ENCODE measurements around the gene SYNGR4.
A peak's percentile ranks its signal among the peaks of the same experiment; 100 is the strongest.

SYNGR4 gene

GRCh38 chr19:48348737-48349136 is 15.4 kb upstream of the SYNGR4 start:
- H3K4me3 ChIP-seq (ENCODE audit: control insufficient read depth, low read depth, low read length), result no peak overlapping the region
- no peak for TF ChIP-seq CTCF (IDR thresholded peaks at IDR 0.05; ENCODE audit: control insufficient read depth, insufficient read depth, low read depth, low read length, missing control alignments)
- no peak for DNase-seq (ENCODE audit: low read depth)

GRCh38 chr19:48350856-48351255 is 13.3 kb upstream of the SYNGR4 start:
- DNase-seq (ENCODE audit: low read depth), result no peak
- no peak overlapping the region for H3K4me3 ChIP-seq (ENCODE audit: control insufficient read depth, low read depth, low read length)
- TF ChIP-seq CTCF (IDR thresholded peaks at IDR 0.05; ENCODE audit: control insufficient read depth, insufficient read depth, low read depth, low read length, missing control alignments), result no peak

GRCh38 chr19:48351341-48351752 is 12.8 kb upstream of the SYNGR4 start:
- no peak for DNase-seq (ENCODE audit: low read depth)
- no peak overlapping the region for H3K4me3 ChIP-seq (ENCODE audit: control insufficient read depth, low read depth, low read length)
- TF ChIP-seq CTCF (IDR thresholded peaks at IDR 0.05; ENCODE audit: control insufficient read depth, insufficient read depth, low read depth, low read length, missing control alignments), result peak; percentile 81

GRCh38 chr19:48353677-48354076 is 10.5 kb upstream of the SYNGR4 start:
- H3K4me3 ChIP-seq (ENCODE audit: control insufficient read depth, low read depth, low read length), result no peak overlapping the region
- no peak for TF ChIP-seq CTCF (IDR thresholded peaks at IDR 0.05; ENCODE audit: control insufficient read depth, insufficient read depth, low read depth, low read length, missing control alignments)
- DNase-seq (ENCODE audit: low read depth), result no peak

GRCh38 chr19:48354332-48354992 is 9.7 kb upstream of the SYNGR4 start:
- TF ChIP-seq CTCF (IDR thresholded peaks at IDR 0.05; ENCODE audit: control insufficient read depth, insufficient read depth, low read depth, low read length, missing control alignments), result no peak
- no peak for DNase-seq (ENCODE audit: low read depth)
- no peak overlapping the region for H3K4me3 ChIP-seq (ENCODE audit: control insufficient read depth, low read depth, low read length)

- no peak overlapping the region for H3K4me3 ChIP-seq (ENCODE audit: control insufficient read depth, low read depth, low read length)
- TF ChIP-seq CTCF (IDR thresholded peaks at IDR 0.05; ENCODE audit: control insufficient read depth, insufficient read depth, low read depth, low read length, missing control alignments), result no peak
- no peak for DNase-seq (ENCODE audit: low read depth)
Observed at GRCh38 chr19:48355365-48355954, 8.7 kb upstream of the SYNGR4 start.

All from AG09309 (cell line).